ENCODE measurements around the gene ZNF219. TPM values are rescaled to one million over a fixed set of nuclear protein-coding genes. Genes with fewer than 3 reads are reported as not detected.

Gene ZNF219
- total and polyA plus RNA-seq, 2 of the 13 experiments (the other 11 are each of a cell fraction or from before 2014, with no cell fraction given), result 34.5 to 36.6 TPM

- TF ChIP-seq, protein P1, sequence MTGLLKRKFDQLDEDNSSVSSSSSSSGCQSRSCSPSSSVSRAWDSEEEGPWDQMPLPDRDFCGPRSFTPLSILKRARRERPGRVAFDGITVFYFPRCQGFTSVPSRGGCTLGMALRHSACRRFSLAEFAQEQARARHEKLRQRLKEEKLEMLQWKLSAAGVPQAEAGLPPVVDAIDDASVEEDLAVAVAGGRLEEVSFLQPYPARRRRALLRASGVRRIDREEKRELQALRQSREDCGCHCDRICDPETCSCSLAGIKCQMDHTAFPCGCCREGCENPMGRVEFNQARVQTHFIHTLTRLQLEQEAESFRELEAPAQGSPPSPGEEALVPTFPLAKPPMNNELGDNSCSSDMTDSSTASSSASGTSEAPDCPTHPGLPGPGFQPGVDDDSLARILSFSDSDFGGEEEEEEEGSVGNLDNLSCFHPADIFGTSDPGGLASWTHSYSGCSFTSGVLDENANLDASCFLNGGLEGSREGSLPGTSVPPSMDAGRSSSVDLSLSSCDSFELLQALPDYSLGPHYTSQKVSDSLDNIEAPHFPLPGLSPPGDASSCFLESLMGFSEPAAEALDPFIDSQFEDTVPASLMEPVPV (CRISPR knock-in tag; IDR thresholded peaks at IDR 0.05), result no peak
- no peak for TF ChIP-seq ZNF776 (CRISPR knock-in tag; IDR thresholded peaks at IDR 0.05)
- peak; percentile 36; the same call in 1 of the 2 replicates for TF ChIP-seq ZNF556 (CRISPR knock-in tag; IDR thresholded peaks at IDR 0.05; ENCODE audit: borderline replicate concordance)
- peak; percentile 9; the same call in 1 of the 2 replicates for TF ChIP-seq ZFX (CRISPR knock-in tag; IDR thresholded peaks at IDR 0.05; ENCODE audit: low read depth)
- no peak for TF ChIP-seq ZNF670 (CRISPR knock-in tag; IDR thresholded peaks at IDR 0.05; ENCODE audit: borderline replicate concordance)
- no peak for TF ChIP-seq PHF5A (CRISPR knock-in tag; IDR thresholded peaks at IDR 0.05; ENCODE audit: low read depth, unreplicated experiment)
- TF ChIP-seq ZMYM4 (CRISPR knock-in tag; IDR thresholded peaks at IDR 0.05), result peak; percentile 10; the same call in 1 of the 2 replicates
- no peak; the same call in 1 of the 2 replicates for TF ChIP-seq MAZ (IDR thresholded peaks at IDR 0.05; ENCODE audit: borderline replicate concordance, low read depth, low read length)
- TF ChIP-seq MAZ (CRISPR knock-in tag; IDR thresholded peaks at IDR 0.05; ENCODE audit: low read depth), result no peak
- TF ChIP-seq ARNT2 (CRISPR knock-in tag; IDR thresholded peaks at IDR 0.05; ENCODE audit: low read depth), result no peak
- no peak for TF ChIP-seq FOXA1 (IDR thresholded peaks at IDR 0.05)
- TF ChIP-seq FOXA1 (CRISPR knock-in tag; IDR thresholded peaks at IDR 0.05), result no peak
- TF ChIP-seq RBM39 (IDR thresholded peaks at IDR 0.05; ENCODE audit: low read depth, low read length, poor library complexity, severe bottlenecking), result peak; percentile 34
- TF ChIP-seq PRPF4 (IDR thresholded peaks at IDR 0.05; ENCODE audit: low read depth, low read length, poor library complexity, severe bottlenecking), result no peak
- TF ChIP-seq SP5 (CRISPR knock-in tag; IDR thresholded peaks at IDR 0.05; ENCODE audit: borderline replicate concordance, low read depth), result peak; percentile 35; the same call in 1 of the 2 replicates
- TF ChIP-seq BRCA1 (CRISPR knock-in tag; IDR thresholded peaks at IDR 0.05), result no peak
- TF ChIP-seq ZNF589 (CRISPR knock-in tag; conservative IDR thresholded peaks at IDR 0.05), result no peak
- no peak for TF ChIP-seq ZBTB2 (CRISPR knock-in tag; IDR thresholded peaks at IDR 0.05; ENCODE audit: low read depth)
- TF ChIP-seq ZNF230 (CRISPR knock-in tag; IDR thresholded peaks at IDR 0.05), result no peak
- no peak for TF ChIP-seq ATM (IDR thresholded peaks at IDR 0.05; ENCODE audit: borderline replicate concordance)
- no peak for TF ChIP-seq KDM5B (CRISPR knock-in tag; IDR thresholded peaks at IDR 0.05; ENCODE audit: borderline replicate concordance)
- TF ChIP-seq SRSF1 (optimal IDR thresholded peaks at IDR 0.05; ENCODE audit: low read depth, low read length), result no peak
- TF ChIP-seq, protein P2, sequence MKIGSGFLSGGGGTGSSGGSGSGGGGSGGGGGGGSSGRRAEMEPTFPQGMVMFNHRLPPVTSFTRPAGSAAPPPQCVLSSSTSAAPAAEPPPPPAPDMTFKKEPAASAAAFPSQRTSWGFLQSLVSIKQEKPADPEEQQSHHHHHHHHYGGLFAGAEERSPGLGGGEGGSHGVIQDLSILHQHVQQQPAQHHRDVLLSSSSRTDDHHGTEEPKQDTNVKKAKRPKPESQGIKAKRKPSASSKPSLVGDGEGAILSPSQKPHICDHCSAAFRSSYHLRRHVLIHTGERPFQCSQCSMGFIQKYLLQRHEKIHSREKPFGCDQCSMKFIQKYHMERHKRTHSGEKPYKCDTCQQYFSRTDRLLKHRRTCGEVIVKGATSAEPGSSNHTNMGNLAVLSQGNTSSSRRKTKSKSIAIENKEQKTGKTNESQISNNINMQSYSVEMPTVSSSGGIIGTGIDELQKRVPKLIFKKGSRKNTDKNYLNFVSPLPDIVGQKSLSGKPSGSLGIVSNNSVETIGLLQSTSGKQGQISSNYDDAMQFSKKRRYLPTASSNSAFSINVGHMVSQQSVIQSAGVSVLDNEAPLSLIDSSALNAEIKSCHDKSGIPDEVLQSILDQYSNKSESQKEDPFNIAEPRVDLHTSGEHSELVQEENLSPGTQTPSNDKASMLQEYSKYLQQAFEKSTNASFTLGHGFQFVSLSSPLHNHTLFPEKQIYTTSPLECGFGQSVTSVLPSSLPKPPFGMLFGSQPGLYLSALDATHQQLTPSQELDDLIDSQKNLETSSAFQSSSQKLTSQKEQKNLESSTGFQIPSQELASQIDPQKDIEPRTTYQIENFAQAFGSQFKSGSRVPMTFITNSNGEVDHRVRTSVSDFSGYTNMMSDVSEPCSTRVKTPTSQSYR (CRISPR knock-in tag; IDR thresholded peaks at IDR 0.05; ENCODE audit: borderline replicate concordance), result peak; percentile 70; the same call in 1 of the 2 replicates
- TF ChIP-seq ZNF256 (CRISPR knock-in tag; conservative IDR thresholded peaks at IDR 0.05), result no peak
- TF ChIP-seq ATAD3A (CRISPR knock-in tag; IDR thresholded peaks at IDR 0.05), result no peak
Observed at GRCh38 chr14:21098076-21098891, at the start of gene ZNF219 (continued).

Data from HepG2 (cell line).